GM10266 (cell line): Measurements from ENCODE around the gene TNK2.
"Not testable (repeated sequence)": the region's sequence is repeated elsewhere in the genome, so short reads cannot be mapped to it uniquely, and the experiment has no call there.

Source experiments
- DNase-seq: peaks from one replicate; pipeline ENCODE4 v3.0.0; 2012; ENCODE audit errors: extremely low spot score
- CTCF ChIP-seq: IDR thresholded peaks from 2 replicates; pipeline ENCODE4 v1.5.1; 2012; ENCODE audit warnings: mild to moderate bottlenecking, low read depth; ENCODE audit not compliant: control insufficient read depth, insufficient read depth; ENCODE audit errors: missing control alignments

TNK2 gene

GRCh38 chr3:195868866-195869412 lies 39.4 kb downstream of the TNK2 start:
- no peak for DNase-seq
- no peak for TF ChIP-seq CTCF

DNA sequence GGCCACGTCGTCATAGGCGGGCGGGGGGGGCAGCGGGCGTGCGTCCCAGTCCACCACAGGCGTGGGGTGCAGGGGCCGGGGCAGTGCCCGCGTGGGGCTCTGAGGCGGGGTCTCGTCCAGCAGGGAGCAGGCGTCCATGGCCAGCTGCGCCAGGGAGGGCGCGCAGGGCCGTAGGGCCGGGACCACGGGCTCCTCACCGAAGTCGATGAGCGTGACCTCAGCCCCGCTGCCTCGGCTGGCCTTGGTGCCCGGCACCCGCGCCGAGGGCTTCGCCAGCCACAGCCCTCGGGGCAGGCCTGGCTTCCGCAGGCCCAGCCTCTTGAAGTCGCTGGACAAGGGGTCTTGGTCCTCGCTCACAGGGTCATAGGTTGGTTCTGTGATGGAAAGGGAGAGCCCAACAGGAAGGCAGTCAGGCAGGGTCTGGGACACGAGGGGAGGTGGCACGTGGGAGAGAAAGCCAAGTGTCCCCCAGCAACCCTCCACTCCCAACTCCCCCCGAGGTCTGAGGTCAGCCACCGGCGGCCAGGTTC lies 40.0 kb downstream of the TNK2 start:
- TF ChIP-seq CTCF: no peak
- no peak for DNase-seq

DNA sequence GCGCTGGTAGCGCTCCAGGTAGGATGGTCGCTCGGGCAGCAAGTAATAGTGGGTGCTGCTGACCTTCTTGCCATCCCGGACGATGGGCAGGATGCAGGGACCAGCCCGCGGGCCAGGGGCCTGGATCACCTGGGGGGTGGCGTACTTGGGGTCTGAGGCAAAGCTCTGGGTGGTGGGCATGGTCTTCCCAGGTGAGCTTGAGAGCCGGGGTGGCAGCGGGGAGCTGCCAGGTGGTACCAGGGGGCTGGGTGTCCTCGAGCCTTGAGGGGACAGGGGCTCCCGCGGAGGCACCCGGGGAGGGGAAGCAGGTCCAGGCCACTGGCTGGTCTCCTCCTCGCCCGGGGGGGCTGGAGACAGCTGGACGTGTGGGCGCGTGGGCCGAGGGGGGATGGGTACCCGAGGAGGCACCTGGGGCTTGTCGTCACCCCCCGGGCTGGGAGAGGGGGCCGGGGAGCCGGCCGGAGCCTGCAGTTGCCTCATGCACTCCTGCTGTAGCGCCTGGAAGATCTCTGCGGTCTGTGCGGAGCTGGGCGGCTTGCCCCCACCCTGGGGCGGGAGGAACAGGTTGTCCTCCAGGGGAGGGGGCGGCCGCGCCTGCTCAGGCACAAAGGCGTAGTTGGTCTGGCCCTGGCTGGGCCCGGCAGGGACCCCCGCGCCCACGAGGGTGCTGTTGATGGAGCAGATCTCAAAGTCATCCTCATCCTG lies 40.6 kb downstream of the TNK2 start:
- TF ChIP-seq CTCF: no peak
- no peak for DNase-seq

GRCh38 chr3:195866686-195867511 lies 41.5 kb downstream of the TNK2 start:
- no peak for TF ChIP-seq CTCF
- no peak for DNase-seq

DNA sequence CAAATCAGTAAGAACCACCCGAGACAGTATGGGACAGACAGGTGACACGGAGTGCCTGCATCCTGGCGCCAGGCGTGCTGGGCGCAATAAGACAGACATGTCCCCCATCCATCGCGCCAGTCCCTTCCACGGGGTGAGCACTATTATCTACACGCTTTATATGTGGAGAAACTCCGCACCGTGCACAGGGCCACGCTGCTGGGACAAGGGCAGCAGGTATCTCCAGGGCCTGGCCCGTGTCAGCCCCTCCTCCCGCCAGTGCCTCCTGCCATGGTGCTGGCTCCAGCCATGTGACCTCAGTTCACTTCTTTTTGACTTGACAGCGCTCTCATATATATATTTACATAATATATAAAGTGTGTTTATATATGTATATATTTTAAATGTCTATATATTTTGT lies 42.6 kb downstream of the TNK2 start:
- TF ChIP-seq CTCF: no peak
- no peak for DNase-seq

GRCh38 chr3:195863121-195864061 lies 45.0 kb downstream of the TNK2 start:
- DNase-seq: peak; percentile 82
- TF ChIP-seq CTCF: peak; percentile 90

- DNase-seq: not testable (repeated sequence)
Measured at GRCh38 chr3:195862318-195862717, 46.0 kb downstream of the TNK2 start.
